Measurements from ENCODE around the gene B4GALT6. TPM values are rescaled to one million over a fixed set of nuclear protein-coding genes. Genes with fewer than 3 reads are reported as not detected.

The B4GALT6 gene
- total and polyA plus RNA-seq, 2 of the 13 experiments (the other 11 are each of a cell fraction or from before 2014, with no cell fraction given): 1.9 to 3.3 TPM

DNA sequence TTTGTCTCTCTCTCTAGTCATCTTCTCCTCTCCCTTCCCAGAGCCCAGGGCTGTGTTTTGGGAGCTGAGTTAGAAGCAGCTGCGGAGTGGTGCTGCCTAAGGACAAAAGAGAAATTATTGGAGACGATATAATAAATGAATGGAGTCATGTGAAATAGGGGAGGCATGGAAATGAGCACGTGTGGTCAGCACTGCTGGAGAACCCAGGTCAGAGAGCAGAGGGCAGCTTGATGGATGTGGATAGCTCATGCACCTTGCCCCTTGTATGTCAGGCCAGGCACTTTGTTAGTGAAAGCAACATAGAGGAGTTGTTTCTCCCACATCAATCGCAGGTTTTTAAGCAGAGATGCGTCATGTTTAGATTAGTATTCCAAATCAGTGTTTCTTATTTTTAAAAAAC lies 77.0 kb downstream of the B4GALT6 start:
- CTCF ChIA-PET (ENCODE audit: low intra/inter-chr PET ratio, low total read pairs): no interaction called here
- no peaks in the 10 kb centered on the region for H3K27me3 ChIP-seq (ENCODE audit: control insufficient read depth in 1 of 2, insufficient read depth in 2 of 2, low read length in 2 of 2)
- H3K27ac ChIP-seq (ENCODE audit: extremely low read length, insufficient read depth, low read length): peak overlapping the region; percentile 67
- H3K36me3 ChIP-seq (replicated peaks in 1 of 2; ENCODE audit: control insufficient read depth in 1 of 2, insufficient read depth in 2 of 2, low read length in 2 of 2): no peaks in the 10 kb centered on the region
- ATAC-seq: peak; percentile 70
- no peak overlapping the region for H3K4me3 ChIP-seq (replicated peaks in 1 of 3; ENCODE audit: insufficient read depth in 1 of 3, low read depth in 2 of 3, low read length in 3 of 3)
- no peaks in the 10 kb centered on the region for H3K79me2 ChIP-seq (ENCODE audit: insufficient read depth, low read length)
- intact Hi-C loops (cut with micrococcal nuclease; ENCODE audit: unreplicated experiment) (loop anchor here (10.0 kb wide), 1 partner anchor 207 kb away; no protein-coding TSS in a partner anchor), in situ Hi-C loops (cut with HindIII; ENCODE audit: extremely low pct_ligation_motif_present, low pct_unique_long_range_greater_than_20kb) (no loop called here)
- 6% methylated on average over 5 of the region's 5 CpGs for WGBS (ENCODE audit: low lambda C conversion rate)
- H4K20me1 ChIP-seq (ENCODE audit: insufficient read depth, low read length): no peaks in the 10 kb centered on the region
- H3K9me3 ChIP-seq (ENCODE audit: low read length): no peaks in the 10 kb centered on the region
- peak; percentile 23 for DNase-seq (ENCODE audit: low spot score)
- H3K4me1 ChIP-seq (ENCODE audit: insufficient read depth, low read length): peaks cover 76% of the 10 kb centered on the region
- POLR2A ChIA-PET: interaction anchor here (0.7 to 2.2 kb wide), 4 partner anchors 9 to 16 kb away, joined by 3 to 6 read pairs (median 4); partner anchors contain the start of gene TTR
- no TSS peak for BruUV-seq (replicated peaks)
- H2AFZ ChIP-seq (ENCODE audit: low read length): no peak overlapping the region
- H3K9ac ChIP-seq (ENCODE audit: insufficient read depth, low read depth, low read length): no peak overlapping the region; the same call in 1 of the 2 replicates
- H3K4me2 ChIP-seq (ENCODE audit: low read depth, low read length): peak overlapping the region; percentile 56
- no peak for FAIRE-seq
- TF ChIP-seq, protein P1, sequence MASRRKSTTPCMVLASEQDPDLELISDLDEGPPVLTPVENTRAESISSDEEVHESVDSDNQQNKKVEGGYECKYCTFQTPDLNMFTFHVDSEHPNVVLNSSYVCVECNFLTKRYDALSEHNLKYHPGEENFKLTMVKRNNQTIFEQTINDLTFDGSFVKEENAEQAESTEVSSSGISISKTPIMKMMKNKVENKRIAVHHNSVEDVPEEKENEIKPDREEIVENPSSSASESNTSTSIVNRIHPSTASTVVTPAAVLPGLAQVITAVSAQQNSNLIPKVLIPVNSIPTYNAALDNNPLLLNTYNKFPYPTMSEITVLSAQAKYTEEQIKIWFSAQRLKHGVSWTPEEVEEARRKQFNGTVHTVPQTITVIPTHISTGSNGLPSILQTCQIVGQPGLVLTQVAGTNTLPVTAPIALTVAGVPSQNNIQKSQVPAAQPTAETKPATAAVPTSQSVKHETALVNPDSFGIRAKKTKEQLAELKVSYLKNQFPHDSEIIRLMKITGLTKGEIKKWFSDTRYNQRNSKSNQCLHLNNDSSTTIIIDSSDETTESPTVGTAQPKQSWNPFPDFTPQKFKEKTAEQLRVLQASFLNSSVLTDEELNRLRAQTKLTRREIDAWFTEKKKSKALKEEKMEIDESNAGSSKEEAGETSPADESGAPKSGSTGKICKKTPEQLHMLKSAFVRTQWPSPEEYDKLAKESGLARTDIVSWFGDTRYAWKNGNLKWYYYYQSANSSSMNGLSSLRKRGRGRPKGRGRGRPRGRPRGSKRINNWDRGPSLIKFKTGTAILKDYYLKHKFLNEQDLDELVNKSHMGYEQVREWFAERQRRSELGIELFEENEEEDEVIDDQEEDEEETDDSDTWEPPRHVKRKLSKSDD (CRISPR knock-in tag; IDR thresholded peaks at IDR 0.05; ENCODE audit: low read depth): no peak
- TF ChIP-seq, protein P2, sequence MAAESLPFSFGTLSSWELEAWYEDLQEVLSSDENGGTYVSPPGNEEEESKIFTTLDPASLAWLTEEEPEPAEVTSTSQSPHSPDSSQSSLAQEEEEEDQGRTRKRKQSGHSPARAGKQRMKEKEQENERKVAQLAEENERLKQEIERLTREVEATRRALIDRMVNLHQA (CRISPR knock-in tag; IDR thresholded peaks at IDR 0.05): no peak
- TF ChIP-seq NR2C2 (CRISPR knock-in tag; IDR thresholded peaks at IDR 0.05; ENCODE audit: borderline replicate concordance): peak; percentile 74
- TF ChIP-seq HOXA5 (CRISPR knock-in tag; IDR thresholded peaks at IDR 0.05): no peak
- TF ChIP-seq SIX1 (CRISPR knock-in tag; IDR thresholded peaks at IDR 0.05; ENCODE audit: borderline replicate concordance): no peak
- TF ChIP-seq ZBTB7B (CRISPR knock-in tag; IDR thresholded peaks at IDR 0.05): no peak
- no peak for TF ChIP-seq SOX6 (IDR thresholded peaks at IDR 0.05)
- peak; percentile 41; the same call in 1 of the 2 replicates for TF ChIP-seq SOX6 (CRISPR knock-in tag; IDR thresholded peaks at IDR 0.05)
- TF ChIP-seq, protein P3, sequence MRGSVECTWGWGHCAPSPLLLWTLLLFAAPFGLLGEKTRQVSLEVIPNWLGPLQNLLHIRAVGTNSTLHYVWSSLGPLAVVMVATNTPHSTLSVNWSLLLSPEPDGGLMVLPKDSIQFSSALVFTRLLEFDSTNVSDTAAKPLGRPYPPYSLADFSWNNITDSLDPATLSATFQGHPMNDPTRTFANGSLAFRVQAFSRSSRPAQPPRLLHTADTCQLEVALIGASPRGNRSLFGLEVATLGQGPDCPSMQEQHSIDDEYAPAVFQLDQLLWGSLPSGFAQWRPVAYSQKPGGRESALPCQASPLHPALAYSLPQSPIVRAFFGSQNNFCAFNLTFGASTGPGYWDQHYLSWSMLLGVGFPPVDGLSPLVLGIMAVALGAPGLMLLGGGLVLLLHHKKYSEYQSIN (CRISPR knock-in tag; IDR thresholded peaks at IDR 0.05; ENCODE audit: borderline replicate concordance): no peak
- no peak for TF ChIP-seq ZFP36L1 (CRISPR knock-in tag; IDR thresholded peaks at IDR 0.05)
- no peak for TF ChIP-seq ZNF460 (CRISPR knock-in tag; IDR thresholded peaks at IDR 0.05; ENCODE audit: borderline replicate concordance)
- no peak for TF ChIP-seq ZNF382 (CRISPR knock-in tag; IDR thresholded peaks at IDR 0.05; ENCODE audit: borderline replicate concordance)
- TF ChIP-seq ZMYM2 (CRISPR knock-in tag; IDR thresholded peaks at IDR 0.05): no peak
- TF ChIP-seq, protein P4, sequence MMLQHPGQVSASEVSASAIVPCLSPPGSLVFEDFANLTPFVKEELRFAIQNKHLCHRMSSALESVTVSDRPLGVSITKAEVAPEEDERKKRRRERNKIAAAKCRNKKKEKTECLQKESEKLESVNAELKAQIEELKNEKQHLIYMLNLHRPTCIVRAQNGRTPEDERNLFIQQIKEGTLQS (CRISPR knock-in tag; IDR thresholded peaks at IDR 0.05): no peak
- no peak for TF ChIP-seq ATAD3A (CRISPR knock-in tag; IDR thresholded peaks at IDR 0.05)
- TF ChIP-seq MZF1 (CRISPR knock-in tag; IDR thresholded peaks at IDR 0.05; ENCODE audit: borderline replicate concordance): no peak
- 0 out of 2 replicates have a peak, but pooled peaks have one; percentile 36 for TF ChIP-seq RXRB (CRISPR knock-in tag; IDR thresholded peaks at IDR 0.05; ENCODE audit: borderline replicate concordance)
- TF ChIP-seq CEBPG (CRISPR knock-in tag; IDR thresholded peaks at IDR 0.05): peak; percentile 11; the same call in 1 of the 2 replicates
- no peak for TF ChIP-seq ZBTB38 (CRISPR knock-in tag; IDR thresholded peaks at IDR 0.05)
- TF ChIP-seq, protein P5, sequence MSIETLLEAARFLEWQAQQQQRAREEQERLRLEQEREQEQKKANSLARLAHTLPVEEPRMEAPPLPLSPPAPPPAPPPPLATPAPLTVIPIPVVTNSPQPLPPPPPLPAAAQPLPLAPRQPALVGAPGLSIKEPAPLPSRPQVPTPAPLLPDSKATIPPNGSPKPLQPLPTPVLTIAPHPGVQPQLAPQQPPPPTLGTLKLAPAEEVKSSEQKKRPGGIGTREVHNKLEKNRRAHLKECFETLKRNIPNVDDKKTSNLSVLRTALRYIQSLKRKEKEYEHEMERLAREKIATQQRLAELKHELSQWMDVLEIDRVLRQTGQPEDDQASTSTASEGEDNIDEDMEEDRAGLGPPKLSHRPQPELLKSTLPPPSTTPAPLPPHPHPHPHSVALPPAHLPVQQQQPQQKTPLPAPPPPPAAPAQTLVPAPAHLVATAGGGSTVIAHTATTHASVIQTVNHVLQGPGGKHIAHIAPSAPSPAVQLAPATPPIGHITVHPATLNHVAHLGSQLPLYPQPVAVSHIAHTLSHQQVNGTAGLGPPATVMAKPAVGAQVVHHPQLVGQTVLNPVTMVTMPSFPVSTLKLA (IDR thresholded peaks at IDR 0.05): no peak
- TF ChIP-seq ZNF30 (CRISPR knock-in tag; IDR thresholded peaks at IDR 0.05): no peak

All from HepG2 (cell line).